Measurements from ENCODE around the gene MR1.
"Not testable (repeated sequence)": the region's sequence is repeated elsewhere in the genome, so short reads cannot be mapped to it uniquely, and the experiment has no call there.

The MR1 gene

DNA sequence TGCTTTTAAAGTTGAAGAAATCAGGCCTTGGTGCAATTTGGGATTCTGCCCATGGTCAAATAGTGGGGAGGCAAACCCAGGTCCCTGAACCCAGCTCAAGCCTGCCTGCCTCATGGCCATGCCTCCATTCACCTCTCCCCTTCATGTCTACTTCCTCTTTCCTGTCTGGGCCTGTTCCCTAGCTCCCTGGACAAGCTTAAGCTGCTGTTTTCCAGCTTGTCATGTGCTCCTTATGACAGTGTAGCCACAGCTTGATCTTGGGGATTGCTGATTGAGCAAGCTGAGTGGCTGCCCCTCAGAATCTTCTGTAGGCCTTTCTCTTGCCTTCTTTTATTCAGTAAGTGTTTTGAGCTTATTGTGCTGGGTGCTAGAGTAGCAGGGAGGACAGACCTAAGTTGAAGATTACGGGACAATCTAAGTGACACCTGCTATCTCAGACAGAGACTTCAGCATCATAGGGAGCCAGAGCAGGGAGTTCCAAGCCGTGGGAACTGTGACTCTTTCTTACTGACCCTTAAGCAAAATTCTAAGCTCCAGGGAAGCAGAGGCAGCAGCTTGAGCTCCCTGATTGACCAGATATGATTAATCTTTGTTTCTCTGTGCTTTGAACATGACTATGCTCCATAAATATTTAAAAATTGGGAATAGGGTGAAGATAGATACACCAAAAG is 520 bp upstream of the MR1 start:
- peak; percentile 38 for DNase-seq

DNA sequence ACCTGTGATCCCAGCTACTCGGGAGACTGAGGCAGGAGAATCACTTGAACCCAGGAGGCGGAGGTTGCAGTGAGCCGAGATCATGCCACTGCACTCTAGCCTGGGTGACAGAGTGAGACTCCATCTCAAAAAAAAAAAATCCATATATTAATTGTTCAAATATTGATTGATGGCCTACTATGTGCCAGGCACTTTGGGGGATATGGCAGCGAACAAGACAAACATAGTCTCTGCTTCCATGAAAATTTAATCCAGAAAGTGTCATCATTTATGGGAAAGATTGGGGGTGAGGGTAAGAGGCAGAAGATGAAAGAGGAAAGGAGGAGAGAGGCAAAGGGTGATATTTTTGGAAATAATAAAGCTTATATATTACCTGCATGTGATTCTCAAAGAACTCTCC is 1.4 kb downstream of the MR1 start:
- DNase-seq, result not testable (repeated sequence)

DNA sequence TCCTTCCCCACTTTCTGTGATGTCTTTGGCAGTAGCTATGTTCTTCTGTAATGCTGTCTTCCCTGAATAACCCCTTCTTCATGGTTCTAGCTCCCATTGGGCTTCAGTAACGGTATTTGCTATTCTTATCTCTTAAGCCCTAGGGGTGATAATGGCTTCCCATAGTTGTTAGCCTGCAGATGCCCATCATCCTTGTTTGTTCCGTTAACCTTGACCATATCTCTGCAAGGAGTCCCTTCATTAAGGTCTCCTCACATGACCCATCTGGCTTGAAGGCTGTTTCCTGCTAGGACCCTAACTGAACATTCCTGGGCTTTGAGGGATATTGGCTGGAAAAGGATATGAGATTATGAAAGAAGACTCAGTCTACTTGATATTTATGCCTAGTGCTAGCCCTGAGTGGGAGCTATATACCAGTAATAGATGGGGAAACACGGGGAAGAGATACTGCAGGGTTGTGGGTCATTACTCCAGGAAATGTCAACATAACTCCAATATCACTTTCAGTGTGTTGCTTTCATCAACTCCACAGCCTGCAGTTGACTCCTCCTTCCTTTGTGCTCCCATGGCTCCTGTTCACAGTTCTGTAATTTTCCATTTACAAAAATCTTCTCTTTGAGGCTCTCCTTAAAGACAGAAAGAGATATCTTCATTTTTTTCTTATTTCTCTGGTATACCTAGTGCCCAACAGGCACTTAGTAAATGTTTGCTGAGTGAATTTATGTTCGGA is 2.5 kb downstream of the MR1 start:
- DNase-seq, result no peak

GRCh38 chr1:181037386-181037785 is 3.6 kb downstream of the MR1 start:
- DNase-seq, result no peak

DNA sequence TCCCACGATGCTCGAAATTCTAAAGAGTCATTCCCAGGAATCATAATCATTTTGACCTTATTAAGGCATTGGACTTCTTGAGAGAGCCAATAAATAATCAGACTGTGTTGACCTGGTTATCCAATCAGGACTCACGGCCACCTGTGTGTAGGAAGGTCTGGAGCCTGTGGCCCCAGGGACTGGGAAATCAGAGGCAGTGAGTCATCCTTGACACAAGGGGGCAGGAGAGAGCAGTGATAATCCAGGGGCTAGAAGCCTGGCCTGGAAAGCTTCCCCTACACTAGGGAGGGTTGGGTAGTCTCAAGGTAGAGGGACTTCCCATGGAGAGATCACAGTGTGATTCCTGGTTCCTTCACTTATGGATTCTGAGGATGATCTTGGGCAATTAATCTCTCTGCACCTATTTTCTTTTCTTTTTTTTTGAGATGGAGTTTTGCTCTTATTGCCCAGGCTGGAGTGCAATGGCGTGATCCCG is 4.7 kb downstream of the MR1 start:
- peak; percentile 51 for DNase-seq

DNA sequence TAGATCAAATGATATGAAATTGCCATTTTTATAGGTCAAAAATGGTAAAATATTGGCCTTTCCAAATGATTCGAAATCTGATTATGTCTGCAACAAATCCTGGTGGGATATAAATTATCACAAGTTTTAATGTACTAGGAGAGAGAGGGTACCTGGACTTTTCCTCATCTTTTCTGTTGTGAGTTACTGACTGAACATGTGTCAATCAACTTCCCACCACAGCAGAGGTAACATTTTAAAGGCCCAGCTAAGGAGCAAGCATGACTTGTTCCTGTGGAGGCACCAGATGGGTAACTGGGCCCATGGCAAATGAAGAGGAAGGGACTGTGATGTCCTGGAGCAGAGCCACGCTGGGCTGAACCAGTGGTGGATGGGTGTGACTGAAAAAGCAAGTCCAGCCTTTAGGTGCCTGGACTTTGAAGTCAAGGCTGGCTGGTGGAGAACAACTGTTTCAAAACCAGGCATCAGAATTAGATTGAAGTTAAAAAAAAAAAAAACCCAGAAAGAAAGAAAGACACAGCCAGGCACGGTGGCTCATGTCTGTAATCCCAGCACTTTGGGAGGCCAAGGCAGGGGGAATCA is 6.6 kb downstream of the MR1 start:
- no peak for DNase-seq

- no peak for DNase-seq
These were observed 9.5 kb downstream of the MR1 start for GRCh38 chr1:181043025-181043888.

GRCh38 chr1:181044449-181044966 is 10.7 kb downstream of the MR1 start:
- no peak for DNase-seq

DNA sequence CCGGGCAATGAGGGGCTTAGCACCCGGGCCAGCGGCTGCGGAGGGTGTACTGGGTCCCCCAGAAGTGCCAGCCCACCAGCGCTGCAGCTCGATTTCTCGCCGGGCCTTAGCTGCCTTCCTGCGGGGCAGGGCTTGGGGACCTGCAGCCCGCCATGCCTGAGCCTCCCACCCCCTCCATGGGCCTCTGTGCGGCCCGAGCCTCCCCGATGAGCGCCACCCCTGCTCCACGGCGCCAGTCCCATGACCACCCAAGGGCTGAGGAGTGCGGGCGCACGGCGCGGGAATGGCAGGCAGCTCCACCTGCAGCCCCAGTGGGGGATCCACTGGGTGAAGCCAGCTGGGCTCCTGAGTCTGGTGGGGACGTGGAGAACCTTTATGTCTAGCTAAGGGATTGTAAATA is 12.2 kb downstream of the MR1 start:
- DNase-seq, result not testable (repeated sequence)

DNA sequence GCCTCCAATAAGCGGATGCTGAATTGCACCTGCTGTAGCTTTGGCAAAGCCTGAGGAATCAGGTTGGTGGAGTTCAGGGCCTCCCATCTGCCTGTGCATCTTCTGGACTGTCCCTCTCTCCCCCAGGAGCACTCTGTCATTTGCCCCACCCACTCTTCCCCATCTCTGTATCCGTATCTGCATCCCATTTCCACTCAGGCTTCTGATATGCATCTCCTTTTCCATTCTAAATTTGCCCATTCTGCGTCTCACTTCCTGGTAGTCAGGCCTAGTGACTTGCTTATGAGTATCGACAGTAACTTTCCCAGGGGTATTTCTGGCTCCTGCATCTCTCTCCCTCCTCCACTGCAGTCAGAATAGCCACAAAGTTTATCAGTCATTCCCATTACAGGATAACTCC is 15.6 kb downstream of the MR1 start:
- no peak for DNase-seq

DNA sequence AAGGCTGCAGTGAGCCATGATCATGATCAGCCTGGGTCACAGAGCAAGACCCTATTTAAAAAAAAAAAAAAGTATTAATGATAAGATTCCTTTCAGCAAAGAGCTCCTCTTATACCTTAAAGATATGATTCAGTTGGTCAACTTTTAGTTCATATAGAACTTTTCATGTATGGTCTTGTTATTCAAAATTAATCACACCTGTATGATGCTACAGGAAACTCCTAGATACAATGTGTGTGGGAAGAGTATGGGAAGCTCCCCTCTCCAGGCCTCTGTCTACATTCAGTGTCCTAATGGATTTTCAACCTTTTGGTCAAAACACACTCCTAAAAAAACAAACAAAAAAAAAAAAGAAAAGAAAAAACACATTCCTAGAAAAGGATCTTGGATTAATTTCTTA is 17.1 kb downstream of the MR1 start:
- no peak for DNase-seq

DNA sequence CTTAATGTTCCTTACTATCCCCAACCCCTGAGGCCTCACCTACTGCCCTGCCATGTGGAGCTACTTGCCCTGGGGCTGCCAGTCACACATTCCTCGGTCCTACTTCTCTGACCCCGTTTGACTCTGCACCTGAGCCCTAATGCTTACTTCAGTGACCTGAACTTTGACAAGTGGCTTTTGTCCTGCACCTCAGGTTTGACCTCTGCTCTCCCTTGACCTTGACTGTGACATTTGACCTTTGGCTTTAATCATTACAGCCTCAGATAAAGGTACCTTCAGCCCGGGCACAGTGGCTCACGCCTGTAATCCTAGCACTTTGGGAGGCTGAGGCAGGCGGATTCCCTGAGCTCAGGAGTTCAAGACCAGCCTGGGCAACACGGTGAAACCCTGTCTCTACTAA is 22.8 kb downstream of the MR1 start:
- no peak for DNase-seq

- DNase-seq, result no peak
These were observed 23.3 kb downstream of the MR1 start for GRCh38 chr1:181057079-181057478.

DNA sequence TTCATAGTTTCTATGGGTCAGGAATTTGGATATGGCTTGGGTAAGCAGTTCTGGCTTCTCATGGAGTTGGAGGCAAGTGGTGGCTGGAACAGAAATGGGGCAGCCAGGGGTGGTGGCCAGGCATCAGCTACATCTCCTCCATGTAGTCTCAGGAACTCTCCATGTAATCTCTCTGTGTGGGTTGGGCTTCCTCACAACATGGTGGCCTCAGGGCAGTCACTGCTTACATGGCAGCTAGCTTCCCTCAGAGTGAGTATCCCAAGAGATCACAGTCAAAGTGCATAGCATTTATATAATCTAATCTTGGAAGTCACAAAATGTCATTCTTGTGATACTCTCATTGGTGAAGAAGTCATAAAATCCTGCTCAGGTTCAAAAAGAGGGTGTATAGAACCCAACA is 25.7 kb downstream of the MR1 start:
- DNase-seq, result no peak

DNA sequence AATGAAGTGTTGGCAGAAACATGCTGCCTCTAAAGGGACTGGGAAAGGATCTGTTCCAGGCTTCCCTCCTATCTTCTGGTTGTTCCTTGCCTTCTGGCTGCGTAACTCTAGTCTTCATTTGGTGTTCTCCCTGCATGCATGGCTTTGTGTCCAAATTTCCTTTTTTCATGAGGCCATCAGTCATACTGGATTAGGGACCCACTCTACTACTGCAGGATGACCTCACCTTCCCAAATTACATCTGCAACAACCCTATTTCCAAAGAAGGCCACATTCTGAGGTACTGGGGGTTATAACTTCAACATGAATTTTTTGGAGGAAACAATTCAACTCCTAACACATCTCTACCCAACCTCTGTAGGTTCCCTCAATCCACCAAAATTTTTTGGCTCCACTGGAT is 26.3 kb downstream of the MR1 start:
- no peak for DNase-seq

DNA sequence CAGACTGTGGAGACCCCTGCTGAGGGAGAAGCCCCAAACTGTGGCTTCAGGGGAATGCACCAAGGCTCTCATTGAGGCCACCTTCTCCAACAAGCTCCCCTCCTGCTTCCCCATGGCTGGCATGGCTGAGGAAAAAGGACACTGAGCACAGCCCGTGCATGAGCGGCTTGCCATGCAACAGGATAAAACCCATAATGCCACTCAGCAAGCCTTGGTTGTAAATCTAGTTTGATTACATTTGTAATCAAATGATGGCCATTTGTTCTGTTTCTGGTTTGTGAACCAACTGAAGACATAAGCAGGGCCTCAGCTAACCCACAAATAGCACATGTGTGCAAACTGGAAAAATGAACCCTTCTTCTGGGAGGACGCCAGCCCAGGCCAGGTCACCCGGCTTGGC is 27.2 kb downstream of the MR1 start:
- DNase-seq, result not testable (repeated sequence)

DNA sequence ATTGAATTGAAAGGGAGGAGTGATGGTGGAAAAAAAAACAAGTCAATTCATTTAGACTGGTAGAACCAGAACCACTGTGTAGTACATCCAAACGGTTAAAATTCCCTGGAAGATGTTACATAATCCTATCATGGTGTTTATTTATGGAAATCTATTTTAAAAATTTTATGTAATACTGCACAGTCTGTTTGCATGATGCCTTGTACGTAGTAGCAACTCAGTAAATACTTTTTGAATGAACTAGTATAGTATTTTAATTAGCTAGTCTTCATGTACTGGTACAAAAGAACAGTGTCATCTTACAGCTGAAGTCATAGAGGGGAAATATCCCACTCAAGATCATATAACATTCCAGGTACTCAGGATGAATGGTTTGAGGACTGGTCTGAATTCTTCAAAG is 27.7 kb downstream of the MR1 start:
- no peak for DNase-seq

- peak; percentile 45 for DNase-seq
These were observed 28.4 kb downstream of the MR1 start for GRCh38 chr1:181061891-181062835.

- no peak for DNase-seq
These were observed 29.1 kb downstream of the MR1 start for GRCh38 chr1:181062836-181063428.

- no peak for DNase-seq
These were observed 30.3 kb downstream of the MR1 start for GRCh38 chr1:181064011-181064623.

DNA sequence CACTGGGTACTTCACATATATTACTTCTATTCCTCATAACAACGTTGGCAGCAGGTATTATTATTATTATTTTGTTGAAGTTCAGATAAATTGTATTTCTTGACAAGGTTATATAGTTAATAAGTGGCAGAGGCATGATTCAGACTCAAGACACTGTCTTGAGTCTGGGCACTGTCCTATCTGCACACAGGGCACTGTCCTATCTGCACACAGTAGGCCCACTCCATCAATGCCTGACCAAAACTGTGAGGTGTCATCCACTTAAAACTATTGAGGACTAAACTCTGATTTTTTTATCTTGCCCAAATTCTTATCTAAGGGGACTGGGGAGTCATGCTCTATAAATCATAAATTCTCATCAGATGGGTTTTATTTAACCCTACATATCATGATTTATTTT is 30.9 kb downstream of the MR1 start:
- no peak for DNase-seq
